Smooth muscle cell of trachea (primary cell): ENCODE data around the gene PPP3CB. TPM values are rescaled to one million over a fixed set of nuclear protein-coding genes. Genes with fewer than 3 reads are reported as not detected.

Experiments used
- total RNA-seq: library from RNA; depleted of rRNA; stranded (reverse); fragments of >200 nt; gene quantifications from 2 replicates; pipeline ENCODE4 v1.2.1, GENCODE V29; 2014

The PPP3CB gene
- total RNA-seq: 32.4 and 52.2 TPM in 2 replicates

DNA sequence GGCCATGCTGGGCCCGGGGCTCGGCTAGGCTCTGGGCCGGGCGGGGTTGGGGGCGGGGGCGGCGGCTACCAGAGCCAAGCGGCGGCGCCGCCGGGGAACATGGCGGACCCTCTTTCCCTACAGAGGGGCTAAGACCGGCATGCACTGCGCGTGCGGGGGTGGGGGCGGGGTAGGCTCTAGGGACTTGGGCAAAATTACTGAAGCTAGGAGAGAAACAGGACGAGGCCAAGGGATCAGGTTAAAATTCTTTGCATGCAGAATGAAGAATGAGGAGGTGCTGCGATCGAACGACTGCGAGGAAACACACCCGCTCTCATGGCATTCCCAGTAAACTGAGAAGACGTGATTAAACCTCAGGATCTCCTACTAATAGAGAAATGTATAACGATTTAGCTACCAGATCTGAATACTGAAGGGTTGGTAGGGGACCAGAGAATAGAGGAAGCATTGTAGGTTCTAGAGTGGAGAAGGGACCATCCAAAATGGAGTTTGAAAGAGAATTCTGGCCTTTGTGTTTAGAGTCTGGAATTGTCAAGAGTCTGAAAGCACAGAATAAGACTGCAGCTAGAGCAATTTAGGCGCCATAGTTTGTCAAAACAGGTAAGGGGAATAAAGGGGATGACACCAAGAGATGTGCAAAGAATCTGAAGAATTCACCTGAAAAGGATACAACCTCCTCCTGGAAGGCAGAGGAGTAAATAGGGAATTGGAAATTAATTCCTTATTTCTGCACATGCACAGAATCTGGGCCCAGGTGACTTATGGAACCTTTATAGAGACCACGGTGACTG is at the start of gene PPP3CB:
TSS of gene PPP3CB (minus strand) at position 141 of the 791 bp plus-strand sequence. CDS start at position 6, 135 bp downstream.

DNA sequence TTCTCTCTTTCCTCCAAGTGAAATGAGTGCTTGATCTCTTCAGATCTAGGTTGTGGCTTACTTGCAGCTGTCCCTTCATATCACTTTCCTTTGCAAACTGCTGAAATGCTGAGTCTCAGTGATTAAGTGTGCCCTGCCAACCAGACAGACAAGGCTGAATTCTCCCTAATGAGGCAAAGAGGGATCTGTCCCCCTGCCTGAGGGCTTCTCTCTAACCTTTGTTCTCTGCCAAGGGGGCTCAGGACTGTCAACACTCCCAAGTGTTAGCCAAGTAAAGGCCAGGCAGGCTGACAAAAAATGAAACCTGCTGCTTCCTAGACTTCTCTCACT is 62.3 kb downstream of the PPP3CB start, which contains the start of gene MSS51:
TSS of gene MSS51 (minus strand) at position 24 of the 330 bp plus-strand sequence. CDS start 5,277 bp downstream, outside the sequence.

DNA sequence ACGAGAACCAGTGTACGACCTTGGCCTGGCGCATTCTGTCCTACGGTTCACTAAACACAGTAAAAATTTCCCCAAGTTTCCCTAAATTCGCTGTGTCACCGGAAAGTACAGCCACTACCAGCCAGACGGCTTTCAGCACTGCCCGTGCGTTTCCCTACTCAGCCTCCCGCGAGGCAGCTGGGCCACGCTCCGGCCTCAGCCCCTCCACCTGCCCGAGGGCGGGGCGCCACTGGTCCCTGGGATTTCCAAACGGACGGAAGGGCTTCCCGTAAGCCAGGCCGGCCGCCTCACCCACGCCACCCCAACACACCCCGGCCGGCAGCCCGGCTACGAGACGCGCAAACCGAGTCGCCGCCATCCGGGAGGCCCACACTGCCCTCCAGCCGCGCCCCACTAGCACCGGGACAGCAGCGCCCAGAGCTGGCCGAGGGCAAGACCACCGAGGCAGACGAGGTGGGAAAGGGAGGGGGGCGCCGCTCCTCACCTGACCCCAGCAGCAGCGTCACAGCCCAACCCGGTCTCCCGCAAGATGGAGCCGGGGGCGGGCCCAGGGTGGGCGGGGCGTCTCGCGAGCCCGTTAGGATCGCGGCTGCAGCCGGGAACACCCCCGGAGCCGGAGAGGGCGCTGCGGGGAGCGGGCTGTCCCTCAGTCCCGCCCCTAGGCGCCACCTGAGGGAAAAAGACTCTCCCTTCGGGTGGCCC is 82.1 kb downstream of the PPP3CB start, which contains the start of gene ANXA7:
TSS of gene ANXA7 (minus strand) at position 531 of the 702 bp plus-strand sequence. CDS start 13,202 bp downstream, outside the sequence.

Other genes starting within 250 kb of the PPP3CB start
- gene DNAJC9, start 248.8 kb downstream of the PPP3CB start, total RNA-seq: 11.7 and 41.6 TPM in 2 replicates
- gene MRPS16, start 243.4 kb downstream of the PPP3CB start, total RNA-seq: 68.0 and 80.6 TPM in 2 replicates
- gene CFAP70, start 137.2 kb downstream of the PPP3CB start, total RNA-seq: 0.87 and 1.7 TPM in 2 replicates
- 170 and 191 TPM in 2 replicates for gene ANXA7, start 82.0 kb downstream of the PPP3CB start, total RNA-seq
- gene MSS51, start 62.5 kb downstream of the PPP3CB start, total RNA-seq: 1.8 and 2.5 TPM in 2 replicates
- gene USP54, start 95.3 kb upstream of the PPP3CB start, total RNA-seq: 6.8 and 9.2 TPM in 2 replicates
- gene MYOZ1, start 145.4 kb upstream of the PPP3CB start, total RNA-seq: 0.33 TPM in 1 of 2 replicates, not detected in the other
- gene SYNPO2L, start 160.0 kb upstream of the PPP3CB start, total RNA-seq: not detected in 2 replicates
- 3.6 and 4.1 TPM in 2 replicates for gene AGAP5, start 202.1 kb upstream of the PPP3CB start, total RNA-seq
- gene SEC24C, start 248.3 kb upstream of the PPP3CB start, total RNA-seq: 58.3 and 79.6 TPM in 2 replicates